Measurements from ENCODE around the gene DNMT3L. TPM values are rescaled to one million over a fixed set of nuclear protein-coding genes. Genes with fewer than 3 reads are reported as not detected.

The DNMT3L gene
- total and polyA plus RNA-seq, 12 donors, result not detected

- no peak overlapping the region for H3K4me3 ChIP-seq
- TF ChIP-seq POLR2A (IDR thresholded peaks at IDR 0.05) (no peak), CTCF (IDR thresholded peaks at IDR 0.05) (no peak)
- intact Hi-C loops (cut with DNase I), result loop anchor here in 1 of 2 donors (5.0 kb wide), 1 partner anchor 35 kb away; the partner anchor contains the start of gene CFAP410
- no peaks in the 10 kb centered on the region for H3K9me3 ChIP-seq (replicated peaks in 1 of 3)
- H3K36me3 ChIP-seq (replicated peaks in 1 of 2), result no peaks in the 10 kb centered on the region
- no peaks in the 10 kb centered on the region for H3K27me3 ChIP-seq
- WGBS, 4 donors, result 62 to 88% (median 74%) methylated on average over 3 to 9 of the region's 9 CpGs
- H3K4me1 ChIP-seq (replicated peaks in 1 of 2), result peaks cover 8 to 23% of the 10 kb centered on the region in 2 donors
- DNase-seq, result no peak
- H3K27ac ChIP-seq, result no peak overlapping the region
Observed at GRCh38 chr21:44301961-44302406, 40.3 kb upstream of the DNMT3L start.

GRCh38 chr21:44301141-44301540 is 39.4 kb upstream of the DNMT3L start:
- no peak for TF ChIP-seq POLR2A (IDR thresholded peaks at IDR 0.05)
- TF ChIP-seq CTCF (IDR thresholded peaks at IDR 0.05), result no peak
- H3K36me3 ChIP-seq (replicated peaks in 1 of 2), result no peaks in the 10 kb centered on the region
- H3K4me1 ChIP-seq (replicated peaks in 1 of 2), result peaks cover 8 to 23% of the 10 kb centered on the region in 2 donors
- peak overlapping the region in 1 of 4 donors; percentile 86 for H3K4me3 ChIP-seq
- H3K27me3 ChIP-seq, result no peaks in the 10 kb centered on the region
- 62 to 100% (median 68%) methylated on average over 2 to 13 of the region's 13 CpGs for WGBS, 4 donors
- intact Hi-C loops (cut with DNase I), result loop anchor here in 1 of 2 donors (5.0 kb wide), 1 partner anchor 36 kb away; the partner anchor contains the start of gene CFAP410
- no peak for DNase-seq
- H3K9me3 ChIP-seq (replicated peaks in 1 of 3), result no peaks in the 10 kb centered on the region
- H3K27ac ChIP-seq, result peak overlapping the region in 1 of 5 donors; percentile 85

GRCh38 chr21:44300262-44300959 is 38.7 kb upstream of the DNMT3L start:
- Histone ChIP-seq H3K9me3 (replicated peaks in 1 of 3) (no peaks in the 10 kb centered on the region), H3K27ac (peak overlapping the region in 4 of 5 donors; percentile 70 to 92 (median 84)), H3K4me3 (peak overlapping the region in 3 of 4 donors; percentile 33 to 86 (median 73)), H3K36me3 (replicated peaks in 1 of 2) (no peaks in the 10 kb centered on the region), H3K4me1 (replicated peaks in 1 of 2) (peaks cover 8 to 23% of the 10 kb centered on the region in 2 donors), H3K27me3 (no peaks in the 10 kb centered on the region)
- no peak for TF ChIP-seq CTCF (IDR thresholded peaks at IDR 0.05)
- TF ChIP-seq POLR2A (IDR thresholded peaks at IDR 0.05), result peak; percentile 11 to 62
- DNase-seq, result peak; percentile 61 to 80 (median 77)
- intact Hi-C loops (cut with DNase I), result loop anchor here in 1 of 2 donors (5.0 kb wide), 1 partner anchor 37 kb away; the partner anchor contains the start of gene CFAP410
- WGBS, 4 donors, result 0 to 5% (median 0%) methylated on average over 1 to 66 of the region's 67 CpGs

GRCh38 chr21:44299458-44300261 is 38.0 kb upstream of the DNMT3L start, which contains the start of gene PFKL:
PFKL (plus strand) TSS chr21:44300053; CDS start chr21:44300106, 53 bp downstream.
- intact Hi-C loops (cut with DNase I), result loop anchor here in 1 of 2 donors (5.0 kb wide), 1 partner anchor 38 kb away; the partner anchor contains the start of gene CFAP410
- H3K27me3 ChIP-seq, result no peaks in the 10 kb centered on the region
- peaks cover 8 to 28% of the 10 kb centered on the region in 2 donors for H3K4me1 ChIP-seq (replicated peaks in 1 of 2)
- peak; percentile 48 to 72 (median 62) for DNase-seq
- TF ChIP-seq CTCF (IDR thresholded peaks at IDR 0.05) (no peak), POLR2A (IDR thresholded peaks at IDR 0.05) (peak in 1 of 2 donors; percentile 24)
- 1 to 2% (median 1%) methylated on average over 21 to 94 of the region's 94 CpGs for WGBS, 4 donors
- H3K36me3 ChIP-seq (replicated peaks in 1 of 2), result no peaks in the 10 kb centered on the region
- H3K9me3 ChIP-seq (replicated peaks in 1 of 3), result no peaks in the 10 kb centered on the region
- peak within 1 kb of the TSS; percentile 15 to 86 (median 53) for H3K4me3 ChIP-seq
- peak within 1 kb of the TSS; percentile 48 to 92 (median 83) for H3K27ac ChIP-seq
